ENCODE measurements around the gene INTS1.

DNA sequence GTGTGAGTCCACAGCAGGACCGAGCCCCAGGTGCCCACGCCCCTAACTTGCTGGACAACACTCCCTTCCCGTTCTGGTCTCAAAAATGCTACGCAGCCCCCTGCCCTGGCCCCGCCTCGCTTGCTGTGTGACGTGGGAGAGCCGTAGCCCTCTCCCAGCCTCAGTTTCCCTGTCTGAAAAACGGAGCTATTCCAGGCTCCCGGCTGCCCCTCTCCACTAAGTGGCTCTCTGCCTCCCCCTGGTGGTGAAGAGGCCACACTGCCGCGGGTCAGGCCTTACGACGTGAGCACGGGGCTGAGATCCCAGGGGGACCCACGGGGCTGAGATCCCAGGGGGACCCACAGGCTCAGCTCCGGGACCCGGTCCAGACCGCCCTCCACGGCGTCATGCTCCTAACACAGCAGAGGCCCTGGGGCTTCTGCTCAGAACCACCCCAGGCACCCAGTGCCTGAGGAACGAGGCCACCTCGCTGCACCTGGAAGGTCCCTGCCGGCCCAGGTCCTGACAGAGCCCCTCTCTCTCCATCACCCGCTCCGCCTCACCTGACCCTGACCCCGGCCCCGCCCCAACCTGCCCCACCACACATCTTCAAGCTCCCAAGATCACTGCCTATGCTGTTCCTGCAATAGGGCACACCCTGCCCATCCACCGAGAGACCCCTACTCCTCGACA is 71.6 kb downstream of the INTS1 start:
- TF ChIP-seq POLR2A (IDR thresholded peaks at IDR 0.05; ENCODE audit: low read depth, low read length) (no peak), POLR2AphosphoS5 (IDR thresholded peaks at IDR 0.05; ENCODE audit: low read depth, low read length) (no peak)

Measured in GM12892 (cell line).